Uterus (tissue), 4 donors: ENCODE data around the gene ID2. TPM values are rescaled to one million over a fixed set of nuclear protein-coding genes. Genes with fewer than 3 reads are reported as not detected.

ENCODE experiments used
- DNase-seq, 2 donors: peaks; one replicate each; pipeline ENCODE4 v3.0.0-alpha.2; 2019 to 2020
- H3K27ac ChIP-seq, 2 donors: fragments of 200-600 bp; sonication (generic); 1 replicate in 1 of 2; 2 replicates in 1 of 2; pipeline ENCODE4 v1.5.1; 2016 to 2018
- H3K27me3 ChIP-seq, 2 donors: fragments of 200-600 bp; sonication (generic); one replicate each; pipeline ENCODE4 v1.5.1; 2018 to 2019; ENCODE audit warnings: control low read depth in 1 of 2
- H3K36me3 ChIP-seq, 2 donors: fragments of 200-600 bp; sonication (generic); one replicate each; pipeline ENCODE4 v1.5.1; 2019; ENCODE audit warnings: control low read depth in 1 of 2
- H3K4me1 ChIP-seq, 2 donors: fragments of 200-600 bp; sonication (generic); one replicate each; pipeline ENCODE4 v1.5.1; 2018 to 2019; ENCODE audit warnings: control low read depth in 1 of 2
- H3K4me3 ChIP-seq, 2 donors: fragments of 200-600 bp; sonication (generic); 1 replicate in 1 of 2; 2 replicates in 1 of 2; pipeline ENCODE4 v1.5.1; 2018 to 2019; ENCODE audit warnings: mild to moderate bottlenecking in 1 of 2
- H3K9me3 ChIP-seq, 2 donors: fragments of 200-600 bp; sonication (generic); one replicate each; pipeline ENCODE4 v1.5.1; 2019; ENCODE audit warnings: control low read depth in 1 of 2
- CTCF ChIP-seq, 4 experiments: fragments of 200-600 bp in 2 of 4; fragments of 450-650 bp in 2 of 4; sonication (generic) in 2 of 4; IDR thresholded peaks; one replicate each; pipeline ENCODE4 v1.5.1; 2016 to 2019; ENCODE audit warnings: antibody characterized with exemption in 4 of 4, mild to moderate bottlenecking in 2 of 4, moderate library complexity in 1 of 4
- POLR2A ChIP-seq, 2 donors: fragments of 450-650 bp; IDR thresholded peaks; one replicate each; pipeline ENCODE4 v1.6.1; 2016; ENCODE audit warnings: antibody characterized with exemption in 2 of 2, mild to moderate bottlenecking in 1 of 2, moderate library complexity in 1 of 2
- intact Hi-C: fragments of 100-400 bp; cut with DNase I; formaldehyde crosslinking; loops from one replicate; pipeline ENCODE4 v1.15.1; 2023; ENCODE audit warnings: low total_unique reads
- total RNA-seq, 4 donors: library from RNA; depleted of rRNA in 3 of 4; stranded (reverse); fragments of >200 nt in 3 of 4; gene quantifications; one replicate each; pipeline versions ENCODE4 v1.1.0 to v1.2.4, GENCODE V29; 2014 to 2023
- donor health status: DM: yes; HTN: yes; CAD: no.

Gene ID2
- total RNA-seq, 4 donors from 2014 or later, result 36.9 to 341 (median 176) TPM

- Histone ChIP-seq H3K4me1 (no peaks in the 10 kb centered on the region), H3K27me3 (no peaks in the 10 kb centered on the region), H3K36me3 (no peaks in the 10 kb centered on the region), H3K4me3 (no peak overlapping the region), H3K9me3 (no peaks in the 10 kb centered on the region), H3K27ac (no peak overlapping the region)
- TF ChIP-seq POLR2A (IDR thresholded peaks at IDR 0.05) (no peak), CTCF (IDR thresholded peaks at IDR 0.05) (no peak)
- intact Hi-C loops, result no loop called here
- no peak for DNase-seq
Observed at GRCh38 chr2:8659735-8660492, 21.9 kb upstream of the ID2 start.

DNA sequence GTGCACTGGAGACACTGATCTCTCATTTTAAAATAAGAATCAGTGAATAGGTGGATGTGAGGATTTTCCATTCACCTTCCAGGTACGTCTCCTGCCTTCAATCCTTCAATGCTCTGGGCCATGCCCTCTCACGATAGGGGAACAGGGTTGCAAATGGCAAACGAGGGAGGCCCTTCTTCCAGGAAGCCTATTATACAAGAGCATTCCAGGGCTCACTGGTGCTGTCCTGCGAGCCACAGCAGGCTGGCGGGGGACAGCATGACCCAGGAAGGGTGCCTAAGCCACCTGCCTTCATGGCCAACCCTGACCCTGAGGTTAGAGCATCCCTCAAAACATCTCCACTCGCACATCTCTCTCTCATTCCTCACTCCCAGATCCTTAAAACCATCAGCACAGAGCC lies 20.6 kb upstream of the ID2 start:
- Histone ChIP-seq H3K36me3 (no peaks in the 10 kb centered on the region), H3K27me3 (no peaks in the 10 kb centered on the region), H3K4me1 (no peaks in the 10 kb centered on the region), H3K27ac (peak overlapping the region; percentile 20 to 49), H3K9me3 (no peaks in the 10 kb centered on the region), H3K4me3 (no peak overlapping the region)
- intact Hi-C loops, result no loop called here
- TF ChIP-seq CTCF (IDR thresholded peaks at IDR 0.05) (no peak), POLR2A (IDR thresholded peaks at IDR 0.05) (no peak)
- DNase-seq, result no peak

DNA sequence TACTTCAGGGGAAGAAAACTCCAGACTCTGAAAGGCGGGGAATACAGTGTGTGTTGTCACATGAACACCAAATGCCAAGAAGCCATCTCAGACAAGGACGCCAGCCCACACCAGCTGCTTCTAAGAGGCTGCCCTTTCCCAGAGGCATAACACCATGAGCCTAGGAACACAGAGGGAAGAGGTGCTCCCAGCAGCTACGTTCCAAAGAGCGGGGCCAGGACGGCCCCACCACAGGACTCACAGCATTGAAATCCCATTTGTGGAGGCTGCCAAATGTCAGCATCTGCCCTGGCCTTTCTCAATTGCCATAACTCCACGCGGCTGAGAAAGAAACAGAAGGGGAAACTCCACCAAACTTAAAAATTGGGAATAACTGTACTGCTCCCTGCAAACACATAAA lies 20.1 kb upstream of the ID2 start:
- TF ChIP-seq POLR2A (IDR thresholded peaks at IDR 0.05), result no peak
- no peak for TF ChIP-seq CTCF (IDR thresholded peaks at IDR 0.05)
- DNase-seq, result peak; percentile 52 to 65
- intact Hi-C loops, result no loop called here
- Histone ChIP-seq H3K9me3 (no peaks in the 10 kb centered on the region), H3K4me1 (no peaks in the 10 kb centered on the region), H3K27me3 (no peaks in the 10 kb centered on the region), H3K27ac (peak overlapping the region; percentile 20 to 49), H3K4me3 (no peak overlapping the region), H3K36me3 (no peaks in the 10 kb centered on the region)

DNA sequence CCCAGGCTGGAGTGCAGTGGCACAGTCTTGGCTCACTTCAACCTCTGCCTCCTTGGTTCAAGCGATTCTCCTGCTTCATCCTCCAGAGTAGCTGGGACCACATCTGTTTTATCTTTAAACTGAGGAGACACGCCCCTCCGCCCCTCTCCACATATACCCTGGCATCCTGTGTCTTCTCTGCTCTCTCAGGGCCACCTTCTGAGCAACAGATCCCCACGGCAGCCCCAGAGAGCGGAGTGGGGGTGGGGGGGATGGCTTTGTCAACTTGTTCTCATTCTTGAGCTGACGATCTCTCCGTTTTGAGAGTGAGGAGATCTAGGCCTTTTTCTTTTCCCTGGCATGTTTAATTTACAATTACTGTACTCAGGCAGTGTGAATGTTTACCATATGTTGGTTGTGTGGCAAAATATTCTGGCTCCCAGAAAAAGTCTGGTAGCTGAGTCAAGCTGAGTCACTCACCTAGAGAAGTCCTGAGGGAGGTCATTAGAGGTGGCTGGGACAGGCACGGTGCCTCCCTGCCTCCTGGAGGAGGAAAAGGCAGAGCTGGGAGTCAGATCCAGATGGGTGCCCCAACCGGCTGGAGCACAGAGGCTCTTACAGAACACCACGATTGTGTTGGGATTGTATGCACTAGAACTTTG lies 19.5 kb upstream of the ID2 start:
- Histone ChIP-seq H3K27ac (peak overlapping the region in 1 of 2 donors; percentile 49), H3K27me3 (no peaks in the 10 kb centered on the region), H3K4me3 (no peak overlapping the region), H3K9me3 (no peaks in the 10 kb centered on the region), H3K4me1 (no peaks in the 10 kb centered on the region), H3K36me3 (no peaks in the 10 kb centered on the region)
- DNase-seq, result no peak
- TF ChIP-seq CTCF (IDR thresholded peaks at IDR 0.05) (no peak), POLR2A (IDR thresholded peaks at IDR 0.05) (no peak)
- intact Hi-C loops, result no loop called here

GRCh38 chr2:8663997-8664396 lies 17.9 kb upstream of the ID2 start:
- no peaks in the 10 kb centered on the region for H3K9me3 ChIP-seq
- no peak for DNase-seq
- intact Hi-C loops, result no loop called here

More at GRCh38 chr2:8663997-8664396, 17.9 kb upstream of the ID2 start:
- no peaks in the 10 kb centered on the region for H3K36me3 ChIP-seq
- no peak overlapping the region for H3K27ac ChIP-seq
- H3K4me1 ChIP-seq, result no peaks in the 10 kb centered on the region
- no peak overlapping the region for H3K4me3 ChIP-seq
- TF ChIP-seq POLR2A (IDR thresholded peaks at IDR 0.05) (no peak), CTCF (IDR thresholded peaks at IDR 0.05) (no peak)
- no peaks in the 10 kb centered on the region for H3K27me3 ChIP-seq
